Activated CD8-positive, alpha-beta memory T cell treated with anti-CD3 and anti-CD28 coated beads for 1 hour (primary cell): ENCODE measurements around the gene SPINK5.

ENCODE experiments used
- DNase-seq, 2 donors: peaks; one replicate each; pipeline ENCODE4 v3.0.0-alpha.2; 2020; ENCODE audit warnings: low read depth in 1 of 2; ENCODE audit errors: extremely low read depth in 1 of 2

Gene SPINK5

DNA sequence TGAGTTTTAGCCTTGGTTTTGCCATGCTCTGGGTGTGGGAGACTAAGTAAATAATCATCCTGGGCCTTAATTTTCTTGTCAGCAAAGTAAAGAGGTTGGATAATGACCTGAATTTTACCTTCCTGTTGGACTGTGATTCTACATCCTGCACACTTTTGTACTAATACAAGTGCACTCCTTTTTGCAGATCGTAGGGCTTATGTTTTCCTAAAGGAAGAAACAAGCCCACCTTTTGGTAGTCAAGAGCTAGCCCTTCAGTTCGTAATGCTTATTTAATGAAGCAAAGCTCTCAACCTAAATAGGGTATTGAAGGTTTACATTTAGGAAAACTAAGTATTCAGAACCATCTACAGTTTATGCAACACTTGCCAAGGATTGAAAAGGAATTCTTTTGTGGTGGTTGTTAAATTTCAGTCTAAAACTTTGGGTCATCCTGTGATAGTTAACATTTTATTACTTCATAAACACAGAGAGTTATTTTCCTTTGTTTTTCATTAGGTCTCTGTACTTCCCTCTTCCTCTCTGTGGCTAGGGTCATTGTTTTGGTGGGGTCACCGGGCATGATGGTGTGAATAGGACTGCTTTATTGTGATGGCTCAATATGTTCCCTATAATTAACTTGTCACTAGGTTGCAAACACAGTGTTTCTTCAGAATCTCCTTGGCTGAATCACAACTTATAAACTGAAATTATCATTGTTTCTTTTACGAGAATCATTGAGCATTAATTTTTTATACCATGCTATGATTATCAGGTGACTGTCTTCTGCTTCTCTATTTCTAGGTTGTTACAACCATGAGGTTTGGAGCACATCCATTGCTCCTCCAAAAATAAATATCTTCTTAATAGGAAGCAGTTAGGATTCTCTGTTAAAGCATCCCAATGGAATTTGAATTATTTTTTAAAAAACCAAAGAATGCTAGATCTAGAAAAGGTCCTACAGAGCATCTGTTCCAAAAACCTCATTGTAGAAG, 28.5 kb downstream of the SPINK5 start:
- DNase-seq, result no peak

DNA sequence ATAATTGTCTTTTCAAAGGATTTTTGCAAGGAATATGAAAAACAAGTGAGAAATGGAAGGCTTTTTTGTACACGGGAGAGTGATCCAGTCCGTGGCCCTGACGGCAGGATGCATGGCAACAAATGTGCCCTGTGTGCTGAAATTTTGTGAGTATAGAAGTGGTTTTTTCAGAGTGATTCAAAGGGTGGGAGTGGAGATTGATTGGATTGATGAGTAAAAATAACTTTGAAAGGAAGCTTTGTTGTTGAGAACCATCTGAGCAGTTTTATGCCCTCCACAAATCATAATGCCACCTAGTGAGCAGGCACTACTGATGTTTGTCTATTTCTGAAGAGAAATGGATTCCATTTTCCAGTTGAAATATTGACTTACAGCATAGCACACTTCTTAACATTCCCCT, 30.6 kb downstream of the SPINK5 start:
- no peak for DNase-seq

DNA sequence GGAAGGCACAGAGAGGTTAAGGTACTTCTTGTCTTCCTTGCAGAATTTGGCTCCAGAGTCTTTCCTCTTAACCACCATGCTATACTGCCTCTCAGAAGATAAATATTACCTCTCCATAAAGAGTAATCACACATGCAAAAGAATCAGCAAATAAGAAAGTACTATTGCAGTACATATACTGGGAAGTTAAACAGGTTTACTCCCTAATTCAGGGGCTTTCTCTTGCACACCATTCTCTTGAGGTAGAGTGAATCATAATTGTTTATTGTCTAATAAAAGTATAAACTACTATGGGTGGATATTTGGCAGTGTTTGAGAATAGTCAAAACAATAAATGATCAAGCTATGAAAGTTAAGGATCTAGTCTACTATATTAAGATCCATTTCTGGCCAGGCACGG, 40.4 kb downstream of the SPINK5 start:
- no peak for DNase-seq

DNA sequence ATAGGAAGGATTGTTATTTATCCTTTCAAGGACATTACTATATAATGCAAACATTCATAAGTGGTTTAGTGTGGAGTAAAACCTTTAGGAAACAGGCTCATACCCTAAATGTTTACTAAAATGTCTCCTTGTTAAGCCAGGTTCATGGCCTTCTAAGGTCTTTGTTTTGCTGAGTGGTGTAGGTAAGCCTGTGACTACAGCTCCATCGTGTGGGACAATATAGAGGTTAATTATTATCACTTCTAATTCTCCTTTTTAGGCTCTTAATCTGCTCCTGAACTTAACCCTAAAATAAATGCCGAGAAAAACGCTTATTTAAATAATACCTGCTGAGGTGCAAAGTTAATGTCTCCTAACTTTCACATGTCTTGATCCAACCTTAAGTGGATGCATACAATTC, 43.8 kb downstream of the SPINK5 start:
- DNase-seq, result no peak

DNA sequence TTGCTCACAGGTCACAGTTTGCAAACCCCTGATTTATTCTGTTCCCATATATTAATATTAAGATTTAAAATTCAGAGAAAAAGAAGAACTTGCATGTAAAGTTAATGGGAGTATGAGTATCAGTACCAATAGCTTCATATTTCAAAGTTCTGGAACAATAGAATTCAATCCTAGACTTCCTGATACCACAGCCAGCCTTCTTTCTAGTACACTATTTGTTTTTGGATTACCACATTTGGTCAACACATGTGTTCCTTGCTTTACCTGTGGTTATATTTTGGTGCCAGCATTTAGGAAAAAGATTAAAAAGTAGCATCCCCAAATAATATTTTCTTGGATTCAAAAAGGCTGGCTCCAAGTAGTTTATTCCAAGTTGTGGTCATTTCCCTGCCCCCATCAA, 49.5 kb downstream of the SPINK5 start:
- DNase-seq, result no peak

DNA sequence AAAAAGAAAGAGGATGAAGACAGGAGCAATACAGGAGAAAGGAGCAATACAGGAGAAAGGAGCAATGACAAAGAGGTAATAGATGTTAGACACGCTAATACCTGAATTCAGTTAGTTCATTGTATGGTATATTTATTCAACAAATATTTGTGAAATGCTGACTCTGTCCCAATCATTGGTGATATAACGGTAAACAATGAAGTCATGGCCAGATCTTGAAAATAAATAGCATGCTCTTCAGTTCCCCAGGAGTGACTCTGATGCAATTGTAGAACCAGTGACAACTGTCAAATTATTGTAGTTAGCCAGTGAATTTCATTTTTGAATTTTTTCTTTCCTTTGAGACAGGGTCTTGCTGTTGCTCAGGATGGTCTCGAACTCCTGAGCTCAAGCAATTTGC, 56.5 kb downstream of the SPINK5 start:
- no peak for DNase-seq

DNA sequence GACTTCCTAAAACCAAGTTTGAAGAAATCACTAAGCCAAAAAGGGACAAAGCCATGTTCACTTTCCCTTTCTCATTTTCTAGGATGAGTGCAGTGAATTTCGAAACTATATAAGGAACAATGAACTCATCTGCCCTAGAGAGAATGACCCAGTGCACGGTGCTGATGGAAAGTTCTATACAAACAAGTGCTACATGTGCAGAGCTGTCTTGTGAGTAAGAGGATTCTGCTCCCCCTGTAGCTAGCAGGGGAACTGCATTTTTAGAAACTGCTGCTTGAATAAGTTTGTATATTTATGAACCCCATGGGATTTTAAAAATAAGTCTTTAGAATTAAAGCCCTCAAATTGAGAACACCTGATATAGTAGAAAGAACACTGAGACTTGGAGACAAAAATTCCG, 61.9 kb downstream of the SPINK5 start:
- DNase-seq, result no peak

DNA sequence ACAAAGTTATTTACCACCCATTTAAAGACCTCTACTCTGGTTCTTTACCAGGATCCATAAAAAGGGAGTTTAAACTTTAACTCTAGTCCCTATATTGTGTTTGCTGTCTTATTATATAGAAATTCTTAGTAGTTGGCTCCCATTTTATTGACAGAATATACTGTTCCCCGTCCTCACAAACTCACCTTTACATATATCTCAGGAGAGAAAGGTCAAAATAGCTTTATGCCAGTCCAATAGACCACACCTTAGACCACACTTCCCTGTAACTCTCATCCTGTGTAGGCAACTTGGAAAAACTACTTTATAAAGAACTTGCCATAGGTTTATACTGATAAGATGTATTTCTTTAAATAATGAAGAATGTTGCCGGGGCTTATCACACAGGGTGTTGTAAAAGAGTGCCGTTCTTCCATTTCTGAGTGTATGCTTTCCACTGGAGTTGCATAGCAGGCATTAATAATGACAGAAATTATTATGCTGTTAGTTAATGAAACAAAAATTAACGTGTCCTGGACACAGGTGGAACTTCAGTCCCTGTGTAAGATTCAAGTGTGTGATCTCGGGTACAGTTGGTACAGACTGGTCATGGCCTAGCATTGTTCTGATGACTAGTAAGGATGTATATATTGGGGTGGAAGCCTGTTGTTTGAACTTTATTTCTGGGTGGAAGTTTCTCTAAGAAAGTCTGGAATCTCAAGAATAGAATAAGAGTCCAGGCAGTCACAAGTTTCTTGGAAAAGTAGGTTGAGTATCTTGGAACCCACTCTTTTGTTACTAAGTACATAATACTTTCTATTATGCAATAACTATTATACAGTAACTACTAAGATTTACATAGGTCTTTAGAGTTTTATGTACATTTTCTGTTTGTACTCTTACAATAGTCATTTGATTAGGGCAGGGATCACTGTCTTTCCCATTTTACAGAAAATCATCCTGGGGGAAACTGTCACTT, 71.6 kb downstream of the SPINK5 start:
- DNase-seq, result no peak

DNA sequence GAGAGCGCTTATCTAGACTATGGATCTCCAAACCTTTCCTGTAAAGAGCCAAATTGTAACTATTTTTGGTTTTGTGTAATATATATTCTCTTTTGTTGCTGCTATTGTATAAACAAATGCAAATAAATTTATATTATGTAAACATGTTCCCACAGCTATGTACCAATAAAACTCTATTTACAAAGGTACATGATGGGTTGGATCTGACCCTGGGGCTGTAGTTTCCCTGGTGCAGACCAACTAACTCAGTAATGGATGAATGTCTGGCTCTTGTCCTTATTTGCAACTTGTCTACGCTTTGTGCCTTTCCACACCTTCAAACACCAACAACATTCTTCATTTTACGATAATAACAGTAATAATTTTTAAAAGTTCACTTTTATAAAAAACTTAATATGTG, 77.1 kb downstream of the SPINK5 start:
- DNase-seq, result no peak

DNA sequence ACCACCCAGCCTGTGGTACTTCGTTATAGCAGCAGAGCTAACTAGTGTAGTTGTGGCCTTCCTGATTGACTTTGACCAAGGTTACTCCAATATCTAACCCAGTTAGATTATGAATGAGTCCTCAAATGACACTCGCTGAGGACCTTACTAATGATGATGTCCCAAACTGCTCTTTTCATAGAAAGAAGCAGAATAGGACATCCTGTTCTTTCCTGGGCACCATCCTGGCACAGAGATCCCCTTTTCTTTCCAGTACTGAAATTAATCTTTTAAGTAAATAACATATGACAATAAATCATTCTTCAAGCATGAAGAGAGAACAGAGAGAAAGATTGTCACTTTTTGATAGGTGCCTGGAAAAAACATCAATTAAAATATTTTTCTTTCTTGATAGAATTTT, 77.9 kb downstream of the SPINK5 start:
- no peak for DNase-seq

DNA sequence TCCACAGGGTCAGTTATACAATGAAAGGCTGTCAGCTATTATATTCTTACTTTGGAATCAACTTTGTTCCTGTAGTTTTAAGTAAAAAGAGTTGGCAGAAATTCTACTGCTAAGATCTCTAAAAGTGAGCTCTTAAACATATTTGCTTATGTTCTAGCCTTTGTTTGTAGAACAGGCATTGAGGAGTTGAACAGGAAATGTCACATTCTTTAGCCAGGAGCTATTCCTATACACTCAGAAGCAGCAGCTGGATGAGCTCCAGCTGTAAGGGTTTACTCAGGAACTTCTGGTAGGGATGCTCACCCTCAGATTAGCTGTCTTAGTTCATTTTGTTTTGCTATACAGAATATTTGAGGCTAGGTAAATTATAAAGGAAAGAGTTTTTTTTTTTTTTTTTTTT, 82.1 kb downstream of the SPINK5 start:
- DNase-seq, result no peak

DNA sequence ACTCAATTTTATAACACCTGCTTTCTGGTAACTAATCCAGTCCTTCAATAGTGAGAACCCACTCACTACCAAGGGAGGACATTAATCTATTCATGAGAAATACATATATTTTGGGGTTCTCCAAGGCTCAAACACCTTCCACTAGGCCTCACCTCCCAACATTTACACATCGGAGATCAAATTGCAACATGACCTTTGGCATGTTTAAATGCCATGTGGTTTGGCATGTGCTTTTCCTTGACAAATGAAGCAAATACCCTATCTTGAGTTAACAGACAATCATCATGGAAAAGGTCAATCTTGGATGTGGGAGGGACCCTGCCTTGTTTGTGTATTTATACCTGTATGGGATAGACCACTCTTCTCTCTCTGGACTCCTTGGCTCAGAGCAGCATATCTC, 82.7 kb downstream of the SPINK5 start:
- no peak for DNase-seq

DNA sequence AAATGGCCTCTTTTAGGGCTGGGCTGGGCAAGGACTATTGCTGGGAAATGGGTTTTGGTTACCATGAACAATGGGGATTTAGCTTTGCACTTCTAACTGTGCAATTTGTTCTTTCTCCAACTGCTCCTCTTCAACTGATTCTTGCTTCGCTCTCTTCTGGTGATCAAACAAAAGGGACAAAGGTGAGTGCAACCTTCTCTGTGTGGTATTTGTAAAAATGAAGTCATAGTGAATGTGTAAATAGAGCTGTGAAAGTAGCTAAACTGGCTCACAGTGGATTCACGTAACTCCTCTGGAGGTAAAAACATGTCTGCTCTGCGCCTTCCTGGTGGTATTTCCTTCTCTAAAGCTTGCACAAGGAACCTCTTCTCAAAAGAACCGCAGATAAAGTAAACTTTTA, 83.6 kb downstream of the SPINK5 start:
- no peak for DNase-seq

DNA sequence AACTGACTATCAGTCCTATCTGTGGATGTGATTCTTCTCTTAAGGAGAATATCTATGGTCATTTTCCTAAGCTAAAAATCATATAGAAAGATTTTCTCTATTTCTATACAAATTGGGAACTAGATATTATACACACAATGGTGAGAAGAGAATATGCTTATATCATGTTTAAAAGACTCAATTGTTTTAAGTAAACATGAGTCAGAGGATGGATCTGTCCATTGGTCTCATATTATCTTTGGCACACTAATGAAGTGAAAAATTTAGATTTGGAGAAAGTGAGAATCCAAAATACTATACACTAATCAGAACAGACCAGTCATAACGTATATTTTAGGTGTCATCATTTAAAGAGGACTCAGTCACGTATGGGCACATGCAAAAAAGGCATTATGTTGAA, 88.1 kb downstream of the SPINK5 start:
- DNase-seq, result no peak

DNA sequence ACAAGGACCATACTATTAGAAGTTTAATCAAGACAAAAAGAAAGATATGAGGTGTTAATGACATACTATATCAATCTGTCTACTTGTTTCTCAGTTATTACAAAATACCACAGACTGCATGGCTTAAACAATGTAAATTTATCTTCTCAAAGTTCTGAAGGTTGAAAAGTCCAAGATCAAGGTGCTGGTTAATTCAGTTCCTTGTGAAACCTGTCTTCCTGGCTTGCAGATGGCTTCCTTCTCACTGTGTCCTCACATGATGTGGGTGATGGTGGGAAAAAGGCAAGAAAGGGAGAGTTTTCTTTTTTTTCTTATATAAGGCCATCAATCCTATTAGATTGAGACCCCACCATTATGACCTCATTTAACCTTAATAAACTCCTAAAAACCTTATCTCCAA, 89.0 kb downstream of the SPINK5 start:
- no peak for DNase-seq

DNA sequence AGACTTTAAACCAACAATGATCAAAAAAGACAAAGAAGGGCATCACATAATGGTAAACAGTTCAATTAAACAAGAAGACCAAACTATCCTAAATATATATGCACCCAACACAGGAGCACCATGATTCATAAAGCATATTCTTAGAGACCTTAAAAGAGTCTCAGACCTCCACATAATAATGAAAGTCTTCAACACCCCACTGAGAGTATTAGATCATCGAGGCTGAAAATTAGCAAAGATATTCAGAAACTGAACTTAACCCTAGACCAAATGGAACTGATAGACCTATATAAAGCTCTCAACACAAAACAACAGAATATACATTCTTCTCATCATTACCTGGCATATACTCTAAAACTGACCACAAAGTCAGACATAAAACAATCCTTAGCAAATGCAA, 92.8 kb downstream of the SPINK5 start:
- no peak for DNase-seq

DNA sequence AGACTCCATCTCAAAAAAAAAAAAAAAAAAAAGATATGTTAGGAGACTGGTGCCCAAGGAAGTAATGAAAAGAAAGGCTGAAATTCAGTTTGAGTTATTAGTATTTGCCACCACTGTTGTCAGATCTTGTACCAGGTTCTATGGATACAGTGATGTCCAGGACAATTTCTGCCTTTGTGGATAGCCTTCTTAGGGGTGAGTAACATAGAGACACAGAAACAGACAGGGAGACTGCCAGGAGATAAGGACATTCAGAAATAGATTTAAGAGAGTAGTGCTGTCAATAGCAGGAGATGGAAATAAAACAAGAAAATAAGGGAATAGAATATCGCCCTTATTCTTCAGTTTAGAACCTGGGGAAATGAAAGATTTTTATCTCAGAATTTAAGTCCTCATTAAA, 98.3 kb downstream of the SPINK5 start:
- no peak for DNase-seq

DNA sequence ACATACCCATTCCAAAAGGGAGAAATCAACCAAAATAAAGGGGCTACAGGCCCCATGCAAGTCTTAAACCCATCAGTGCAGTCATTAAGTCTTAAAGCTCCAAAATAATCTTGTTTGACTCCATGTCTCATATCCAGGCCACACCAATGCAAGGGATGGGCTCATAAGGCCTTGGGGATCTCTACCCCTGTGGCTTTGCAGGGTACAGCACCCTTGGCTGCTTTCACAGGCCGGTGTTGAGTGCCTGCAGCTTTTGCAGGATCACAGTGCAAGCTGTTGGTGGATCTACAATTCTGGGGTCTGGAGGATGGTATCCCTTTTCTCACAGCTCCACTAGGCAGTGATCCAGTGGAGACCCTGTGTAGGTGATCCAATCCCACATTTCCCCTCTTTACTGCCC, 99.6 kb downstream of the SPINK5 start:
- DNase-seq, result no peak

DNA sequence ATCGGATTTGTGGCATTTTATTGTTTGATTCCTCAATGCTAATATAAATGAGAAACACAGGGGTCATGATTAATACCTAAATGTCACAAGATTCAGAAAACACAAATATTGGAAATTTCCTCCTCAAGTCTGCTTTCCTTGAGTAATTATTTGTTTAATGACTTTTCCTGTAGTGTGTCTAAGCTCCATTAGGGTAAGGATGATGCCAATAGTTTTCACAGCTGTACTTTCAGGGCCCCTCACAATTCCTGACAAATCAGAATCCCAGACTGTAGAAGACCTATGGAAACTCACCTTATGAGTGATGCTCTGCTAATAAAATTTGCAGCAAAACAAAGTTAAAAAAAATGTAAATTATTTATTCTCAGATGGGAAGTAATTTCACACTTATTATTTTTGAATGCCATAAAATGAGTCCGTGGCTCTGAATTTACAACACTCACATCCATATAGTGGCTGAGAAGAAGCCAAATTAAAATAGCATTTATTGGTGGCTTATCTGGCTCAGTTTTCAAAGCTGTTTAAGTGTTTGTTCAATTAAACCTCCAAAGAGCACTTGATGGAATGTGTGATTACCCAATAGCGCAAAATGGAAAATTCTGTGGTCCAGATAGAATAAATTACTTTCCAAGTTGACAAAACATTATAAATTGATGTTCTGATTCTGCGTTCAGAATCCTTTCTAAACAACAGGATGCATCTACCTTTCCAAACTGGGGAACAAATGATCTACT, 102.9 kb downstream of the SPINK5 start:
- no peak for DNase-seq

DNA sequence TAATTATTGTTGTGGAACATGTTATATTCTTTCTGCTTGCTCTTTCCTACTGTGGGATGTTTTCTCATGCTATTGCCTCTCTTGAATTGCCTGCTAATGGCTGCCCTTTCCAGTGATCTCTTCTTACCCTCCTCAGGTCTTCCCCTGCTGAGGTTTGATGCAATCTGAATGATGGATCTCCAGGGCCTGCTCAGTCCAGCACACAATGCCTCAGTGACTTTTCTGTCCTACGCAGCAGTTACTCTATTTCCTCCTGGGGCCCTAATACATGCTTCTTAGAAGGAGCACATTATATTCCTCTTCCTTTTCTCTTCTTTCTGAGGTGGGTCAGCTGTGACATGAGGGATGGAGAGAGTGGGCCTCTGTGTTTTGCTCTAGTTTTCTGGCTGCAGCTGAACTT, 104.5 kb downstream of the SPINK5 start, which contains the start of gene SPINK14:
Gene SPINK14 (plus strand): TSS at position 301 of the 400 bp plus-strand sequence. CDS start 1,187 bp downstream, outside the sequence.
- no peak for DNase-seq

DNA sequence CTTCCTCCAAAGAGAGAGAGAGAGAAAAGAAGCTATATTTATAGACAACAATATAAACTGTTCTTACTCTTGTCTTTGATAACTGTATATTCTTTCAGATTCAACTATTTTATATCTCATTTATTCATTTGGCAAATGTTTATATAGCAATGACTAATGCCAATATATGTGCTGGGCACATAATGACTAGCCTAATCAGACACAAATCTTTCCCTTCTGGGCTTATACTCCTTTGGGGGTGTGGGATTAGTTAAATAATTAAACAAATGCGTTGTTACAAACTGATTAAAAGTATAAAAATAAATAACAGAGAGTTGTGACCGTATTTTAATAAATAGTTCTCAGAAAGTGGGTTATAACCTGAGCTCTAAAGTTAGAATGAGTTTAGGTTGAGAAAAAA, 108.6 kb downstream of the SPINK5 start:
- no peak for DNase-seq
